MCF 10A (cell line): ENCODE measurements around the gene RRM1. TPM values are rescaled to one million over a fixed set of nuclear protein-coding genes. Genes with fewer than 3 reads are reported as not detected.
A peak's percentile ranks its signal among the peaks of the same experiment; 100 is the strongest.

Source experiments
- BruUV-seq: library from RNA; stranded (reverse); fragments of 400-500 nt; replicated peaks from 2 replicates; lab custom pipeline; 2021; lab: Mats Ljungman, UMichigan
- CTCF ChIA-PET: fragments of 300-600 bp; sonication (Branson Sonifier 250); formaldehyde crosslinking; extraction: SDS; loops from one replicate; lab custom pipeline; 2021; ENCODE audit warnings: antibody characterized with exemption, inconsistent platforms; lab: Yijun Ruan, JAX
- POLR2A ChIA-PET: fragments of 300-600, 350-650 bp; sonication (Branson Sonifier 250); formaldehyde crosslinking; extraction: SDS; loops from one replicate; lab custom pipeline; 2020; ENCODE audit warnings: antibody characterized with exemption, inconsistent platforms; lab: Yijun Ruan, JAX
- DNase-seq: peaks from one replicate; pipeline ENCODE4 v3.0.0-alpha.2; 2018; ENCODE audit not compliant: unreplicated experiment
- H3K27ac Mint-ChIP-seq: one replicate; pipeline ENCODE4 v1.8.0; 2022; ENCODE audit warnings: mild to moderate bottlenecking, low read depth, mixed read lengths; ENCODE audit not compliant: unreplicated experiment
- H3K27me3 Mint-ChIP-seq: one replicate; pipeline ENCODE4 v1.8.0; 2022; ENCODE audit warnings: mixed read lengths; ENCODE audit not compliant: insufficient read depth, unreplicated experiment
- H3K36me3 Mint-ChIP-seq: one replicate; pipeline ENCODE4 v1.8.0; 2022; ENCODE audit warnings: mild to moderate bottlenecking, moderate library complexity, mixed read lengths; ENCODE audit not compliant: insufficient read depth, unreplicated experiment
- H3K4me1 Mint-ChIP-seq: one replicate; pipeline ENCODE4 v1.8.0; 2022; ENCODE audit warnings: mixed read lengths; ENCODE audit not compliant: insufficient read depth, unreplicated experiment
- H3K4me3 Mint-ChIP-seq: one replicate; pipeline ENCODE4 v1.8.0; 2022; ENCODE audit warnings: mild to moderate bottlenecking, moderate library complexity, mixed read lengths; ENCODE audit not compliant: unreplicated experiment
- H3K9me3 Mint-ChIP-seq: one replicate; pipeline ENCODE4 v1.8.0; 2022; ENCODE audit warnings: mixed read lengths; ENCODE audit not compliant: unreplicated experiment
- CTCF ChIP-seq: fragments of 200-600 bp; IDR thresholded peaks from one replicate; pipeline ENCODE4 v1.8.0; 2022; ENCODE audit warnings: antibody characterized with exemption, mild to moderate bottlenecking; ENCODE audit not compliant: unreplicated experiment
- intact Hi-C: fragments of 100-400 bp; cut with micrococcal nuclease; formaldehyde crosslinking; loops from 2 replicates; pipeline ENCODE4 v1.14.1; 2022
- total RNA-seq: library from RNA; stranded (reverse); gene quantifications from 2 replicates; pipeline ENCODE4 v1.2.3, GENCODE V29; 2022

RRM1 gene
- total RNA-seq, 1 experiment from 2014 or later: 86.1 TPM

DNA sequence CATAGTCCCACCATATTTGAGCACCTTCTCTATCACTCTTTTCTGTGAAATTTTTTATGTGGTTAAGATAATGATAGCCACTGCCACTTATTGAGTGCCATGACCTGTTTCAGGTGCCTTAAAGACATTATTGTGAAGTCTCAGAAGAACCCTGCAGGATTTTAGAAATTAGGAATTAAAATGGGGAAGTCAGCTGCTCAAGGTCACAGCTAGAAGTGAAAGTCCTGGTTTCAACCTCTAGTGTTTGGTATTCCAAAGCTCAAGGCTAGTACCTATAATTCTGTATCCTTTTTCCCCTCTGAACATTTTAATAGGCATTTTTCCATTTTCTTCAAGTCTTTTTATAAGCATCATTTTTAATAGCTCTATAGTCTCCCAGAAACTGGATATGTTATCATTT is 9.0 kb upstream of the RRM1 start:
- ChIA-PET POLR2A (interaction anchor here (0.6 to 1.3 kb wide), 2 partner anchors 241 to 625 kb away, joined by 3 to 5 read pairs; no protein-coding TSS in a partner anchor), CTCF (interaction anchor here (1.0 to 6.1 kb wide), 5 partner anchors 13 to 240 kb away, joined by 3 to 67 read pairs (median 7); no protein-coding TSS in a partner anchor)
- H3K27me3 Mint-ChIP-seq: no peaks in the 10 kb centered on the region
- no peaks in the 10 kb centered on the region for H3K4me1 Mint-ChIP-seq
- intact Hi-C loops: no loop called here
- H3K9me3 Mint-ChIP-seq: no peaks in the 10 kb centered on the region
- peaks cover 26% of the 10 kb centered on the region for H3K36me3 Mint-ChIP-seq
- BruUV-seq: no TSS peak
- no peak for TF ChIP-seq CTCF
- H3K27ac Mint-ChIP-seq: no peak overlapping the region
- DNase-seq: no peak
- no peak overlapping the region for H3K4me3 Mint-ChIP-seq

DNA sequence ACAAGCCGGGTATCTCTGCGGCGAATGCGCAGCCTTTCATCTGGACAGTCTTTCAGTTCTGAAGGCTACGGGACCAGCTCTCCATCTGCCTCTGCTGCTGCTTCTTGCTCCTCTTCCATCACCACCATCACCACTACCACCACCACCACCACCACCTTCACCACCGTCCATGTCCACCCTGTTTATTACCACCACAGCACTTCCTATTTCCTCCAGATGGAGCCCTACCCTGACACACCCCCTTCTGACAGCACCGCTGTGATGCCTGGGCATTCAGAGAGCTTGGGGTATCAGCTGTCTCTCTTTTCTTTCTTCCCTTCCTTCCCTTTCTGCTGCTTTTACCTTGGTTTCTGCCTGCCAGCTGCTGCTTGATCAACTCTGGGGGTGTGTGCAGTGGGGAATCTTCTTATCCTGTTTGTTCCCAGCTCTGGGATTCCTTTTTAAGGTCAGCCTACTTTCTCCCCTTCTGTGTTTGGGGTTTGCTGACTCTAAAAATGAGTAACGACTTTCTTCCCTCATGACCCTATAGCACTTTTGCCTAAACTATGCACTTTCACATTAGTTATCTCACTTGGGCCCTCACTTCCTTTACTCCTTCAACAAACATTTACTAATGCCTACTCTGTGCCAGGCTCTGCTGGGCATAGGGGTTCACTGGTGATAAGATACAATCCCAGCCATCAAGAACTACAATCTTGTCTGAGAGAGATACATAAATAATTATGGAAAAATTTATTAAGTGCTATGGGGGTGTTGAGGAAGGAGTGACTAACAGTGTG is 7.8 kb upstream of the RRM1 start:
- no peaks in the 10 kb centered on the region for H3K9me3 Mint-ChIP-seq
- intact Hi-C loops: no loop called here
- no peaks in the 10 kb centered on the region for H3K4me1 Mint-ChIP-seq
- CTCF ChIA-PET: interaction anchor here (1.2 to 4.9 kb wide), 3 partner anchors 232 to 237 kb away, joined by 3 to 31 read pairs (median 10); partner anchors contain the start of gene STIM1
- no TSS peak for BruUV-seq
- POLR2A ChIA-PET: no interaction called here
- H3K27me3 Mint-ChIP-seq: no peaks in the 10 kb centered on the region
- no peak overlapping the region for H3K4me3 Mint-ChIP-seq
- peaks cover 26% of the 10 kb centered on the region for H3K36me3 Mint-ChIP-seq
- DNase-seq: no peak
- no peak for TF ChIP-seq CTCF
- no peak overlapping the region for H3K27ac Mint-ChIP-seq

- H3K9me3 Mint-ChIP-seq: no peaks in the 10 kb centered on the region
- intact Hi-C loops: no loop called here
- no TSS peak for BruUV-seq
- TF ChIP-seq CTCF: peak; percentile 7
- no peak overlapping the region for H3K27ac Mint-ChIP-seq
- H3K36me3 Mint-ChIP-seq: peaks cover 26% of the 10 kb centered on the region
- no peak for DNase-seq
- H3K27me3 Mint-ChIP-seq: no peaks in the 10 kb centered on the region
- H3K4me1 Mint-ChIP-seq: no peaks in the 10 kb centered on the region
- ChIA-PET POLR2A (no interaction called here), CTCF (interaction anchor here (0.6 to 2.6 kb wide), 3 partner anchors 15 to 233 kb away, joined by 3 to 16 read pairs (median 10); partner anchors contain the start of gene STIM1)
- no peak overlapping the region for H3K4me3 Mint-ChIP-seq
These were observed 7.0 kb upstream of the RRM1 start for GRCh38 chr11:4087551-4087950.

DNA sequence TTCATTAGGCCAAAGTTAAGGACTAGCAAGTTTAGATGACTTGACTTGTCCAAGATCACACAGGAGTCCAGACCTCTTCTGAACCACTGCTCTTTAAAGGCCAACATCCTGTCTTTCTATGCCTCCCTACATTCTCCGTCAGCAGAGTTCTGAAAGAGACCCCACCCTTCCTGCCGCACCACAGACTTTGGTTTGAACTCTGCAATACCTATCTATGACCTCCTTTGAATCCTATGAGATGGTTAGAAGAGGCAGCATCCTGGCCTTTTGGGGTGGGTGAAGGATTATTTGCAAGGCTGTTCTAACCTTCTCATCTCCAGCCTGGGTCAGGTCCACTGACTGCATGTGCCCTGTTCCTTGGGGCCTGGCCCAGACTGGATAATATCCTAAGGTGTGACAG is 4.3 kb upstream of the RRM1 start:
- TF ChIP-seq CTCF: no peak
- no peaks in the 10 kb centered on the region for H3K9me3 Mint-ChIP-seq
- CTCF ChIA-PET: interaction anchor here (1.3 kb wide), 1 partner anchor 10 kb away, joined by 3 read pairs; no protein-coding TSS in a partner anchor
- H3K4me3 Mint-ChIP-seq: no peak overlapping the region
- H3K4me1 Mint-ChIP-seq: peaks cover 3% of the 10 kb centered on the region
- peaks cover 17% of the 10 kb centered on the region for H3K36me3 Mint-ChIP-seq
- no peaks in the 10 kb centered on the region for H3K27me3 Mint-ChIP-seq
- no peak for DNase-seq
- intact Hi-C loops: no loop called here
- no TSS peak for BruUV-seq
- POLR2A ChIA-PET: interaction anchor here (1.8 kb wide), 1 partner anchor 235 kb away, joined by 5 read pairs; the partner anchor contains the start of gene STIM1
- no peak overlapping the region for H3K27ac Mint-ChIP-seq
